ENCODE measurements around the gene C1QTNF1.

The C1QTNF1 gene

DNA sequence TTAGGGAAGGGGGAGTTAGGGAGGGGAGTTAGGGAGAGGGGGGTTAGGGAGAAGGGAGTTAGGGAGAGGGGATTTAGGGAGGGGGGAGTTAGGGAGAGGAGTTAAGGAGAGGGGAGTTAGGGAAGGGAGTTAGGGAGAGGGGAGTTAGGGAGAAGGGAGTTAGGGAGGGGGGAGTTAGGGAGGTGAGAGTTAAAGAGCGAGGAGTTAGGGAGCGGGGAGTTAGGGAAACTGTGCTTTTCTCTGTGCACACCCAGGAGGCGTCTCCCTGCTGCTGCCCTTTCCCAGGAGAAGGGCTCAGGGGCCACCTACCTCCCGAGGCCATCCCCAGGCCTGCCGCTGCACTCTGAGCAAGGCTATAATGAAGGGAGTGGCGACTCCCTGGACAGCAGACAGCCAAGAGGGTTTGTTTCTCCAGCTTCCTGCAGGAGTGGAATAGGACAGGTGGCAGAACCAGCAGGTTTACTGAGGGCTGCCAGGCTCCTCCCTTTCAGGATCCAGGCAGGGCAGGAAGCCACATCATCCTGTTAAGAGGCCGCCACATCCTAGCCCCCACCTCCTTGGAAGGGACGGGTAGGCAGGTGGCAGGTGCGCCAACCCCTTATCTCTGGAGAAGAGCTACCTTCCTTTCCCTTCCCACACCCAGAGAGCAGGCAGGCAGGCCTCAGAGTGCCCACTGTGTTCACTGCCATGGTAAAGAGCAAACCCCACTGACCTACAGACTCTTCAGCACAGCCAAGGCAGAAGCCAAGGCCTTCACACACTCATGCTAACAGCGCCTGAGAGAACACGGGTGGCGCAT lies 18.7 kb upstream of the C1QTNF1 start:
- TF ChIP-seq, protein P1, sequence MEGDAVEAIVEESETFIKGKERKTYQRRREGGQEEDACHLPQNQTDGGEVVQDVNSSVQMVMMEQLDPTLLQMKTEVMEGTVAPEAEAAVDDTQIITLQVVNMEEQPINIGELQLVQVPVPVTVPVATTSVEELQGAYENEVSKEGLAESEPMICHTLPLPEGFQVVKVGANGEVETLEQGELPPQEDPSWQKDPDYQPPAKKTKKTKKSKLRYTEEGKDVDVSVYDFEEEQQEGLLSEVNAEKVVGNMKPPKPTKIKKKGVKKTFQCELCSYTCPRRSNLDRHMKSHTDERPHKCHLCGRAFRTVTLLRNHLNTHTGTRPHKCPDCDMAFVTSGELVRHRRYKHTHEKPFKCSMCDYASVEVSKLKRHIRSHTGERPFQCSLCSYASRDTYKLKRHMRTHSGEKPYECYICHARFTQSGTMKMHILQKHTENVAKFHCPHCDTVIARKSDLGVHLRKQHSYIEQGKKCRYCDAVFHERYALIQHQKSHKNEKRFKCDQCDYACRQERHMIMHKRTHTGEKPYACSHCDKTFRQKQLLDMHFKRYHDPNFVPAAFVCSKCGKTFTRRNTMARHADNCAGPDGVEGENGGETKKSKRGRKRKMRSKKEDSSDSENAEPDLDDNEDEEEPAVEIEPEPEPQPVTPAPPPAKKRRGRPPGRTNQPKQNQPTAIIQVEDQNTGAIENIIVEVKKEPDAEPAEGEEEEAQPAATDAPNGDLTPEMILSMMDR (IDR thresholded peaks at IDR 0.05; ENCODE audit: control extremely low read depth, extremely low read depth, low read depth, missing control alignments), result no peak
- DNase-seq (ENCODE audit: extremely low spot score), result no peak
- ChIA-PET CTCF (no interaction called here), POLR2A (no interaction called here)

DNA sequence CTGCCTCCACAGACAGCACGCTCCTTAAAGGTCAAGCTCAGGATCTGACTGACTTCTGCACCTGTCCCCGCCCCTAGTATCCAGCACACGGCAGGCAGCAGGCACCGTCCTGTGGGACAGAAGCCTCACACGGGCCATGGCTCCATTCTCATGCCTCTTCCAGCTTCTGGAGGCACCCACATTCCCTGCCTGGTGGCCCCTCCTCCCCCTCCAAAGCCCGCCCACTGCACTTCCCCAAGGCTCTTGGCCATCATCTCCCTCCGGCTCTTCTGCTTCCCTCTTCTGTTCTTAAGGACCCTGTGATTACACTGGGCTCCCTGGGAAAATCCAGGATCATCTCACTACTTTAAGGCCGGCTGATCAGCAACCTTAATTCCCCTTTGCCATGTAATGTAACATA lies 17.9 kb upstream of the C1QTNF1 start:
- TF ChIP-seq, protein P1 (IDR thresholded peaks at IDR 0.05; ENCODE audit: control extremely low read depth, extremely low read depth, low read depth, missing control alignments), result no peak
- ChIA-PET CTCF (no interaction called here), POLR2A (interaction anchor here (0.6 kb wide), 1 partner anchor 157 kb away, joined by 3 read pairs; no protein-coding TSS in a partner anchor)
- no peak for DNase-seq (ENCODE audit: extremely low spot score)

DNA sequence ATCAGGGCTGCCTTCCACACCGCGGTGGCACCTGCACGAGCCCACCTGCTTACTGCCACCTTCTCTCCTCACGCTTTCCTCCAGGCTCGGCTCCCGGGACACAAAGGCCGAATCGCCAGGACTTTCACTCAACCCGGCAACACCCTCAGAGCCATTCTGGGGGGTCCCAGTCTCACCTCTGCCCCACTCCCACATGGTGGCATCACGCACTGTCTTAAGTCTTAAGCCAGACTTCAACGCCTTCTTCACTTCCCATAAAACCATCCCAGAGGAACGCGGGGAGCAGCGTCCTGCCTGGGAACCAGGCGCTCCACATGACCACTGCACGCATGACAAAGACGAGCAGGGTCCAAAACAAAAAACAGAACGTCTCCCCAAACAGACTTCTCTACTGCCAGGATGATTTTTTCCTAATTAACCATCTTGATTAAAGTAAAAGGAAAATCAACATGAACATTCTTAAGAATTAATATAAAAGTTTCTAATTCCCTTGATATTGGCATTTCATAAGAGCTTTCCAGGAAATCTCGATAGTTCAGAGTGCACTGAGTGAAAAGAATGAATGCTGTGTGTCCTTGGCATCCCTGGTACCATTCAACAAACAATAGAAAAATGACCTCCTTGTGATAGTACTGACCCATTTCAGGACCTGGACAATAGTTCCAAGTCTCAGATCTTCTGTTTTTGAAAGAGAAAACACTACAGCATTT lies 17.0 kb upstream of the C1QTNF1 start:
- DNase-seq (ENCODE audit: extremely low spot score), result no peak
- POLR2A ChIA-PET, result no interaction called here
- CTCF ChIA-PET, result no interaction called here
- TF ChIP-seq, protein P1 (IDR thresholded peaks at IDR 0.05; ENCODE audit: control extremely low read depth, extremely low read depth, low read depth, missing control alignments), result no peak

DNA sequence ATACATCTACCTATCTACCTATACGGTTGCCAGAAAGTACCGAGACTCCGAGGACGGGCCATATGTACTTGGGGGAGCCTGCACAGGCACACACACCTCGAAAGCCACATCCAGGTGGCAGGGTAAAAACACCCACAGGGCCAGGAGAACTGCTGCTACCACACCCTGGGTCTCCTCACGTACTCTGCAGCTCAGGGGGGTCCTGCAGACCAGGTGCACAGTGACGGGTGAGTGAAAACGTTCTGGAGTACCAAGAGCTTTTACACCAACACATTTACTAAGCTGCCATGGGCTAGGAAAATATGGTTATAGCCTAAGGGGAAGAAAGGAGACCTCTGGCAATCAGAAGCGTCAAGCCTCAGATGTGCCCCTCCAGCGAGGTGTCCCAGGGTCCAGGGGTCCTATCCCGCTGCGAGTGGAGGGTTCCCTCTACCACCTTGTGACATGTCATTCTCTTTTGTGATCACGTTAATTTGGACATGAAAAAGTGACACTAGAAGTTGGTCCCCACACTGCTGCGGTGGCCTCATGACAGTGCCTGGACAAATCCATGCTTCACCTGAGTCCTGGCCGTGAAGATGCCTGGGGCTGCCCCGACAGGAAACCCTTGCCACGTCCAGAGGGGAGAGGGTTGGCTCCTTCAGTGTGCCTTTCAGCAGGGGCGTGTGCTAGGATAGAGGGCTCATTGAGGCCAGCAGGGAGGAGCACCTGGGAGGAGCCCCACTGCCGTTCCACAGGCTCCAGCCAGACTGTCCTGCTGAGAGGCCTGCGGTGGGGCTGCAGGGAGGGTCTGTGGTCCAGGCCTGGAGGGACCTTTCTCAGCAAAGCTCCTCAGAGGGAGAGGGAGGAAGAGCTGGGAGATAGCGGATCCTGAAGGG lies 16.2 kb upstream of the C1QTNF1 start:
- CTCF ChIA-PET, result interaction anchor here (1.1 kb wide), 1 partner anchor 38 kb away, joined by 5 read pairs; no protein-coding TSS in a partner anchor
- DNase-seq (ENCODE audit: extremely low spot score), result no peak
- TF ChIP-seq, protein P1 (IDR thresholded peaks at IDR 0.05; ENCODE audit: control extremely low read depth, extremely low read depth, low read depth, missing control alignments), result no peak
- POLR2A ChIA-PET, result no interaction called here

DNA sequence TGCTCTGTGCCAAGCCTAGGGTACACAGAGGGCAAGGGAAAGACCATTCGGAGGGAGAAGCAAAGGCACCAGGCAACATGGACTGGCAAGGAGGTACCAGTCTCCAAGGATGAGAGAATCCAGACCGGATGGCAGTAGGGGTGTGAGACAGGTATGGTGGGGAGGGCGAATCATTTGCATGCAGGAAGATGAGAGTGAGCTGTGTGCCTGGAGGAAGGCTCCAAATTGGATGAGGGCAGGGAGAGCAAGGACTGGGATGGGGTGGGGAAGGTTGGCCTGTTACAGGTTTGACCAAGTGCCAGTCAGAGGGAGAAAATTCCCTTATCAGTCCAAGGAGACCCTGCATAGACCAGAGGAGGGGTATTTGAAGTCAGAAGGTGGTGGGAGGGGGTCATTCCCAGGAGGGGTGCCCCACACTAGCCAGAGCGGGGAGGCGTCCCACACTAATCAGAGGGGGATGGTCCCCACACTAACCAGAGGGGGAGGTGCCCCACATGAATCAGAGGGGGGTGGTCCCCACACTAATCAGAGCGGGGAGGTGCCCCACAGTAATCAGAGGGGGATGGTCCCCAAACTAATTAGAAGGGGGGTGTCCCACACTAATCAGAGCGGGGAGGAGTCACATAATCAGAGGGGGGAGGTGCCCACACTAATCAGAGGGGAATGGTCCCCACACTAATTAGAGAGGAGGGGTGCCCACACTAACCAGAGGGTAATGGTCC lies 15.1 kb upstream of the C1QTNF1 start:
- no peak for DNase-seq (ENCODE audit: extremely low spot score)
- POLR2A ChIA-PET, result no interaction called here
- TF ChIP-seq, protein P1 (IDR thresholded peaks at IDR 0.05; ENCODE audit: control extremely low read depth, extremely low read depth, low read depth, missing control alignments), result no peak
- CTCF ChIA-PET, result interaction anchor here (1.1 kb wide), 1 partner anchor 37 kb away, joined by 5 read pairs; no protein-coding TSS in a partner anchor
